NCI-H146 treated with DMSO at 0.1 percent for 48 hours (cell line): Measurements from ENCODE around the gene CLEC4A.
A peak's percentile ranks its signal among the peaks of the same experiment; 100 is the strongest.
"Not testable (repeated sequence)": the region's sequence is repeated elsewhere in the genome, so short reads cannot be mapped to it uniquely, and the experiment has no call there.

Source experiments
- DNase-seq: peaks from one replicate; lab custom pipeline; 2025; ENCODE audit not compliant: unreplicated experiment; lab: John Stamatoyannopoulos, UW

CLEC4A gene

DNA sequence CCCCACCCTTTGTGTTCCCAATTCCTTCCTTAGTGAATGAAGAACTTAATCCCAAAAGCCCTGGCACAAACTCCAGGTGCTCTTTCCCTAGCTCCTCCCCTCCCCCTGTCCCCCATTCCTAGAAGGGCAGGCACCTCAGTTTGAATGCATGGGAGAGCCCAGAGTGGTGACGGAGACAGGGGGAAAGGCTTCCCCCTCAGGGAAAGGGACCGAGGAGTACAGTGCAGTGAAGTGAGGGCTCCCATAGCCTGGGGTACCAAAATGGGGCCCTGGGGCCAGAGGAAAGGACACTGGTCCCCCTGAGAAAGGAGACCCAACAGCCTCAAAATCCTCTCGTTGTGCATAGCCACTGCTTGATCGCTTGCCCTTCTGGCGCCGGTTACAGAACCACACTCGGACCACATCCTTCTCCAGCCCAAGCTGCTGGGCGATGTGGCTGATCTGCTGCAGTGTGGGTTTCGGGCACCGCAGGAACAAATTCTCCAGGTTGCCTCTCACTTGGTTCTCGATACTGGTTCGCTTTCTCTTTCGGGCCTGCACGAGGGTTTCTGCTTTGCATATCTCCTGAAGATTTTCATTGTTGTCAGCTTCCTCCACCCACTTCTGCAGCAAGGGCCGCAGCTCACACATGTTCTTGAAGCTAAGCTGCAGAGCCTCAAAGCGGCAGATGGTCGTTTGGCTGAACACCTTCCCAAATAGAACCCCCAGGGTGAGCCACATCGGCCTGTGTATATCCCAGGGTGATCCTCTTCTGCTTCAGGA, 10.4 kb downstream of the CLEC4A start:
- not testable (repeated sequence) for DNase-seq

DNA sequence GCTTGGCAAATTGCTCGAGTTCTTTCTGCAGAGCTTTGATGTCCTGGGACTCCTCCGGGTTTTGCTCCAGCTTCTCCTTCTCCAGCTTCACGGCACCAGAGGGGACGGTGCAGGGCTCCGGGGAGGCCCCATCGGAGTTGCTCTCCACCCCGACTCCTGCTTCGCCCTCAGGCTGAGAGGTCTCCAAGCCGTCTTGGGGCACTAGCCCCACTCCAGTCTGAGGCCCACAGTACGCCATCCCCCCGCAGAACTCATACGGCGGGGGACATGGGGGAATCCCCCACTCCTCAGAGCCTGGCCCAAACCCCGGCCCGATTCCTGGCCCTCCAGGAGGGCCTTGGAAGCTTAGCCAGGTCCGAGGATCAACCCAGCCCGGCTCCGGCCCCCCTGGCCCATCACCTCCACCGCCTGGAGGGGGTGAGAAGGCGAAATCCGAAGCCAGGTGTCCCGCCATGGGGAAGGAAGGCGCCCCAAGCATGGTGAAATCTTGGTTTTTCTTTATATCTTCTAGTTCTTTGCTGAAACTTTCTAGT, 11.0 kb downstream of the CLEC4A start:
- DNase-seq = not testable (repeated sequence)

DNA sequence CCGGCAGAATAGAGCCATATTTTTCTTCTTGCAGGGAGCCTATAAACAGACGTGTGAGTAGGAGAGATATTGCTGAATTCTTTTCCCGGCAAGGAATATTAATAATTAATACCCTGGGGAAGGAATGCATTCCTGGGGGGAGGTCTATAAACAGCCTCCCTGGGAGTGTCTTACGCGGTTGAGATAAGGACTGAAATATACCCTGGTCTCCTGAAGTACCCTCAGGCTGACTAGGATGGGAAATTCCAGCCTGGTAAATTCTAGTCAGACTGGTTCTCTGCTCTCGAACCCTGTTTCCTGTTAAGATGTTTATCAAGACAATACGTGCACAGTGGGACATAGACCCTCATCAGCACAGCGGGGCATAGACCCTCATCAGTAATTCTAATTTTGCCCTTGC, 18.2 kb downstream of the CLEC4A start:
- not testable (repeated sequence) for DNase-seq

DNA sequence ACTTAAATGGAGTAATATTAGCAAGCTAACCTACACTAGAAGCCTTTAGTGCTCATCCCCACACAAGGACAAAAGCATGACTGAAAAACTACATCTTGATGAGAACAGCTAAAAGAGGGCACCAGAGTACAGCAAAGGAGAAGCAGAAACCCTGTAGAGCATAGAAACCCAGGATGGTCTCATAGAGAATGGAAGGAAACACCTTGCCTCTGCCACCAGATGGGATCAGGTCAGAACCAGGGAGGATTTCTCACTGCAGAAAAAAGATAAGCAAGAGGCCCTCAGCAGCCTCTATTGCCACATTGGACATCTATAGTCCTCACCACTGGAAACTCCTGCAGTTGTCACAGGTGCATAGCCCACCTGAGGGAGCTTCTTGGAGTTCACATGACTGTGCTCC, 19.8 kb downstream of the CLEC4A start:
- no peak for DNase-seq

DNA sequence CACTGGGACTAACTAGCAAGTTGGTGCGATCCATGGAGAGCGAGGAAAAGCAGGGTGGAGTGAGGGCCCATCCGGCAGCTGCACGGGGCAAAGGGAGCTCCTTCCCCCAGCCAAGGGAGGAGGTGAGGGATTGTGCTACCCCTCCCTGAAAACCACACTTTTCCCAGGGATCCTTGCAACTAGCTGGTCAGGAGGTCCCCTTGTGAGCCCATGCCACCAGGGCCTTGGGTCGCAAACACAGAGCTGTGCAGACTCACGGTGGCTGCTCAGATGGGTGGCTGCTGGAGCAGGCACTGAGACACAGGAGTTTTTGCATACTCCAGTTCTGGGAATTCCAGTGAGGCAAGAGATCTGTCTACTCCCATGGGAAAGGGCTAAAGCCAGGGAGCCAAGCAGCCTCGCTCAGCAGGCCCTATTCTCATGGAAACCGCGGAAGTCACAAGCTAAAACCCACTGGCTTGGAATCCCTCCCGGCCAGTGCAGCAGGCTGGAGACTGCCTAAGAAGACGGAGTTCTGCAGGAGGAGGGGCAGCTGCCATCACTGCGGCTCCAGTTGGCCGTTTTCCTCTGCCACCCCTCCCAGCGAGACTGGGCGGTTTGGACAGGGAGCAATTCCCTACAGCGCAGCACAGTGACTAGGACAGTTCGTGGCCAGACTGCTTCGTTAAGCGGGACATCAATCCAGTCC, 22.5 kb downstream of the CLEC4A start:
- peak; percentile 12 for DNase-seq

DNA sequence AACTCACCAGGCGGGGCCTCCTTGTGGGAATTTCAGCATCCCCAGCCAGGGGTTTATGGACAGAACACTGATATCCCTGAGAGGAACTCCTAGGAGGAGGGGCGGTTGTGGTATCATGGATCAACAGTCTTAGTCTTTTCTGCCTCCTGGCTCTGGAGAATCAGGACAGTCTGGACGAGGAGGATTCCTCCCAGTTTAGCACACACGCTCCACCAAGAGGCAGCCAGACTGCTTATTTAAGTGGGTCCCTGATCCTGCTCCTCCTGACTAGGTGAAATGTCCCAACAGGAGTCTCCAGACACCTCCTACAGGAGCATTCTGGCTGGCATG, 23.0 kb downstream of the CLEC4A start:
- no peak for DNase-seq

DNA sequence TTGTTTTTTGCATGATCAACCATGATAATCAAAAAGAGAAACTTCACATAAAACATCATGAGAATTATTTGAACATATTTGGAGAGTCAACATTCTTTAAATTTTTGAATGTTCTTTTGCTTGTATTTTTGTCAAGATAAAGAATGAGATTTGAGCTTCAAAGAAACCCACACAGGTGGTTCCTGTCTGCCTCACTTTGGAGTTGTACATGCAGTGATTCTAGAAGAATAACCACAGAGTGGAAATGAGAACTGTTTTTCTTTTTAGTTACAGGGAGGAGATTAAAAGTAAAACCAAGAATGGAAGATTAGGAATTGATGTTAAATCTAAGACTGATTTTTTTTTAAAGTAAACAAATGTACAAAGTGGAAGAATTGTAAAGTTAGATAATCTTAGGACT, 31.1 kb downstream of the CLEC4A start:
- DNase-seq = no peak

DNA sequence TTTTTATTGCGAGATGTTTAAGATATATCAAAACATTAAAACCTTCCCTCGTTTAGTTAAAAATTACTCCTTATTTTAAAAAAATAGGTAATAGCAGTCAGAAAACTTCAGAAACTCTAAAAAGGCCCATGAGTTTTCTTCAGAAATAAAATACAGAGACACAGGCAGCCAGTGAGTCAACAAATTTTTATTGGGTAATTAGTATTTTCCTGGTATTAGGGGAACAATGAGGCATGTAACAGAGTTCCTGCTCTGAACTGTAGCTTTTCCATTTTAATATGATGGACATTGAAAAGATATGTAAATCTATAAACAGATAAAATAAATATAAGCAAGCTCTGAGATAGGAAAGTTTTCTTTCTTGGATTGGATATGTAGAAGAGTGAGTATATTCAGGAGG, 33.0 kb downstream of the CLEC4A start:
- DNase-seq = no peak

DNA sequence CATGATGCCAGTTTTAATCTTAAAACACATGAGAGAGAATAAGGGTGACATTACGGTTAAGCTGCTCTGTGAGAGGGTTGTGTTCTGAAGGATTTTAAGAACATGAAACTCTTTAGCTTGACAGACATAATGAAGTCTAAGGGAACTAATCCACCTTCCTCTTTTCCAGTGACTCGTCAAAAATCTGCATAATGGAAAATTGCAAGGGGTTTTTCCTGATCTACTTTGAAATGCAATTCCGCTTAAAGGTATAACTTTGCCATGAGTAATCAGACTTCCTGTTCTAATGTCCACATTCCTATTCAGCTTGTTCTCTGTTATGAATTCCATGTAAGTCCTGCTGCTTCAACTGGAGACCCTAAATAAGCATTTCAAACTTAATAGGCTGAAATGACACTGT, 33.4 kb downstream of the CLEC4A start, which contains the start of gene ZNF705A:
Gene ZNF705A (plus strand): TSS at position 171 of the 400 bp plus-strand sequence. CDS start 15,611 bp downstream, outside the sequence.
- DNase-seq = no peak

DNA sequence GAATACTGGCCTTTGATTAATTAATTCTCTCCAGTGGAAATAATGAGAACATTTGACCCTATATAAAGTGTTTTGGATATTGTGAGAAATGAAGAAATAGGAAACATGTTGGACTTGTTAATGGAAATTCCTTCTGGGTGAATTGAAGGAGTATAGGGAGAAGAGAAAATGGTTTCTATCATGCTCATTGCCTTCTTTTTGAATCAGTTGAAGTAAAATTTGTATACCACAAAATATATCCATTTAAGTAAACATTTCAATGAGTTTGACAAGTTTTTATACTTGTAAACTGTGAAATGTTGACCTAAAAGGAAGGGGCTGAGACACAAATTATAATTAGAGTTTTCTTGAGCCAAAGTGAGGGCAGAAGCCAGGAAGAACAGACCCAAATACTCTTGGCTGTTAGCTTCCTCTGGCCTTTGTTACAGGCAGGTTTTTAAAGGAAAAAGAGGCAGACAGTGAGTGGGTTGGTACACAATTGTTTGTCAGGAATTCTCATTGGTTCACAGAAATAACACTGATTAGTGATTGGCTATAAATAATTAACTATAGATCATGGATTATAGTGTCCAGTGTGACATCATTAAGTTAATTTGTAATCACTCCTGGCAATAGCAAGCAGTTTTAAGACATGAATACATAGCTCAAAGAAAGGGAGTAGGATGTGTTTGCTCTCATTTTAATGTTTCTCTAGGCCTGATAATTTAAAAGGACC, 34.2 kb downstream of the CLEC4A start:
- no peak for DNase-seq

DNA sequence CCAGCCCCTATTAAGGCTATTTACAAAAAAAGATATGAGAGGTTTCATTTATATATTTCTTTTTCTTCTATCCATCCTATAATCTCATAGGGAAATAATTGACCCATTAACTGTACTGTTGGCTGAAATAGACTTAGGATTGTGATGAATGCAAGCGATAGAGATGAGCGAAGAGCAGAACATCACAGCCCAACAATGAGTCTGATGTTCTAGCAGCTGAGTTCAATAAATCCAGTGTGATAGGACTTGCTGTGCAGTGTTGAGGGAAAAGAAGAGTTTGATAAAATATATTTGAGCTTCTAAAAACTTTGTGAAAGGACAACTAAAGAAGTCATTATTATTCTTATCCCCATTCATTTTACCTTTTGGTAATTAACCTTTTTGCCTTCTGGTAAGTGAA, 49.5 kb downstream of the CLEC4A start:
- not testable (repeated sequence) for DNase-seq

DNA sequence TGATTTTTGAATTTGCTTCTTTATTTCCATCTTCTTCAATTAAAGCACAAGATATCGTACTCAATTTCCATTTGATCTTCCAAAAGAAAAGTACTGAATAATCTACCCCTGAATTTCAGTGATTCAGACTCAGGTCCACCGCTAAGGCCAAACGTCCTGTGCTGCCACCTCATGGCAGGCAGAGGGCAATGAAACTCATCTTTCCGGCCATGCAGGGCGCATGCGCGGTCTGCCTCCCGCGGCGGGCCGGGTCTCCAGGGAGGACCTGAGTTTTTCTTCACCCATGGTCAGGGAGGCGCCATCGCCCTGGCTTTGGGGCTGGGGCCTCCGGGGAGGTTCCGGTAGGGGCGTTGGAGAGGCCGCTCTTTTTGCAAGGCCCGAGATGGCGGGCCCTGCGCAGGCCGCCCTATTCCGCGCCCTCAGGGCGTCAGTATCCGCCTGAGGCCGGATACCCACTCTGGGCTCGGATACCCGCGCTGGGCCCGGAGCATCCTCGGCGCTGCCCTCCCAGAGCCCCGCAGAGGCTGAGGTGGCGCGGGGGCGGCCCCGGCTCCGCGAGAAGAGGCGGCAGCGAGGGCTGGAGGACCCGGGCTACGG, 56.7 kb downstream of the CLEC4A start:
- DNase-seq = peak; percentile 59

DNA sequence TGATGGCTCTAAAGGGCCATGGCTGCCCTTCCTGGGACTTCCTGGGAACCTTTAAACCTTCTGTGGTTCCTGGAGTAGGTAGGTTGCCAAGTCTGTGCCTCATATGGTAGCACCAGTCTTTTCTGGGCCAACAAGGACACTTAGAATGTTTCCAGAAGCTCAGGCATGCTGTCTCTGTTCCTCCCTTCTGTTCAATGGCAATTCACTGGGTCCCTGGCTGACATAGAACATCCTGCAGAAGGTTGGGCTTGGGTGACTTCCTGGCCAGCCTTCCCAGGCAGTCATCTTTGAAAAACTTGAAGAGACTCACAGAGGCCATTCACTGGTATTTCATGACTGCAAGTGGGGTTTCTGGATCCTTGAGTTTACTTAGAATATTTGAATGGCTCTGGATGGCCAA, 57.9 kb downstream of the CLEC4A start:
- DNase-seq = not testable (repeated sequence)

DNA sequence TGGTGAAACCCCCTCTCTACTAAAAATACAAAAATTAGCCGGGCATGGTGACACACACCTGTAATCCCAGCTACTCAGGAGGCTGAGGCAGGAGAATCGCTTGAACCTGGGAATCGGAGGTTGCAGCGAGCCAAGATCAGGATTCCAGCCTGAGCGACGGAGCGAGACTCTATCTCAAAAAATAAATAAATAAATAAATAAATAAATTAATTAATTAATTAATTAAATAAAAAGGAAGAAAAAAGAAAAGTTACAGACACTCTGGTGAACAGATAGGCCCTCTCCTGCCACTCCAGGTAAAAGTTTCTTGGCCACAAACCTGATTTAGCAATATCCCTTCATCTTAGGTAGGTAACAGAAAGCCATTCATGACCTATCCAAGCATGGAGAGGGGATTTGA, 59.5 kb downstream of the CLEC4A start:
- DNase-seq = not testable (repeated sequence)

DNA sequence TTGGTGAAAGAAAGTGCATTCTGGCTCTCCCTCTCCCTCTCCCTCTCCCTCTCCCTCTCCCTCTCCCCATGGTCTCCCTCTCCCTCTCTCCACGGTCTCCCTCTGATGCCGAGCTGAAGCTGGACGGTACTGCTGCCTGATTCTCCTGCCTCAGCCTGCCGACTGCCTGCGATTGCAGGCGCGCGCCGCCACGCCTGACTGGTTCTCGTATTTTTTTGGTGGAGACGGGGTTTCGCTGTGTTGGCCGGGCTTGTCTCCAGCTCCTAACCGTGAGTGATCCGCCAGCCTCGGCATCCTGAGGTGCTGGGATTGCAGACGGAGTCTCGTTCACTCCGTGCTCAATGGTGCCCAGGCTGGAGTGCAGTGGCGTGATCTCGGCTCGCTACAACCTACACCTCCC, 59.9 kb downstream of the CLEC4A start:
- DNase-seq = not testable (repeated sequence)

DNA sequence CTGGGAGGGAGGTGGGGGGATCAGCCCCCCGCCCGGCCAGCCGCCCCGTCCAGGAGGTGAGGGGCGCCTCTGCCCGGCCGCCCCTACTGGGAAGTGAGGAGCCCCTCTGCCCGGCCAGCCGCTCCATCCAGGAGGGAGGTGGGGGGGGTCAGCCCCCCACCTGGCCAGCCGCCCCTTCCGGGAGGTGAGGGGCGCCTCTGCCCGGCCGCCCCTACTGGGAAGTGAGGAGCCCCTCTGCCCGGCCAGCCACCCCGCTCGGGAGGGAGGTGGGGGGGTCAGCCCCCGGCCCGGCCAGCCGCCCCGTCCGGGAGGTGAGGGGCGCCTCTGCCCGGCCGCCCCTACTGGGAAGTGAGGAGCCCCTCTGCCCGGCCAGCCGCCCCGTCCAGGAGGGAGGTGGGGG, 60.8 kb downstream of the CLEC4A start:
- not testable (repeated sequence) for DNase-seq

DNA sequence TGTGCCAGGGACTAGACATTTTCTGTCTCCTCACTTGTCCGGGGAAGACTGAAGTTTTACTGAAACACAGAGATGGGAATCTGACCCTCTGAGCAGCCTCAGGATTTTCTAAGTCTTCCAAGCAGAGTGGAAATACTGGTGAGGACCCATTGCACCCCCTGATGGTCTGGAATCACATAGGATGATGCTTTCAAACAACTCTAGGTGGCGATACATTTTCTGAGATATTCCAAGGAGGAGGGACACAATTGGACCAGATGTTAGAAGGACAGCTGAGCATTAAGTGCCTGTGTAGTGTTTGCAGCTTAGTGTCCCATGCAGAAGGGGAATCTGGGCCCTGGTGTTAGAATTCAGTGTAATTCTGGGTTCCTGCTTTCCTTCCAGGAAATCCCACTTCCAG, 64.7 kb downstream of the CLEC4A start:
- DNase-seq = not testable (repeated sequence)
